ENCODE measurements around the gene SRGAP3. TPM values are rescaled to one million over a fixed set of nuclear protein-coding genes. Genes with fewer than 3 reads are reported as not detected.
A peak's percentile ranks its signal among the peaks of the same experiment; 100 is the strongest.

The SRGAP3 gene
- total and polyA plus RNA-seq, 8 donors: 0.31 to 31.7 (median 5.8) TPM

DNA sequence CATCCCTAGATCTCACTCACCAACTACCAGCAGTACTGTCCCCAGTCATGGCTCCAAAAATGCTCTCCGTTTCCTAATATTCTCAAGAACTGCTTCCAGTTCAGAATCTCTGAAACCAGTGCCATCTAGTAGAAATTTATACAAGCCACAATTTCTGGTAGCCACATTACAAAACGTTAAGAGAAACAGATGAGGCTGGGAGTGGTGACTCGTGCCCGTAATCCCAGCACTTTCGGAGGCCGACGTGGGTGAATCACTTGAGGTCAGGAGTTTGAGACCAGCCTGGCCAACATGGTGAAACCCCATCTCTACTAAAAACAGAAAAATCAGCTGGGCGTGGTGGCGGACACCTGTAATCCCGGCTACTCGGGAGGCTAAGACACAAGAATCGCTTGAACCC is 207.8 kb downstream of the SRGAP3 start:
- TF ChIP-seq EP300 (IDR thresholded peaks at IDR 0.05): no peak
- TF ChIP-seq, protein P1, sequence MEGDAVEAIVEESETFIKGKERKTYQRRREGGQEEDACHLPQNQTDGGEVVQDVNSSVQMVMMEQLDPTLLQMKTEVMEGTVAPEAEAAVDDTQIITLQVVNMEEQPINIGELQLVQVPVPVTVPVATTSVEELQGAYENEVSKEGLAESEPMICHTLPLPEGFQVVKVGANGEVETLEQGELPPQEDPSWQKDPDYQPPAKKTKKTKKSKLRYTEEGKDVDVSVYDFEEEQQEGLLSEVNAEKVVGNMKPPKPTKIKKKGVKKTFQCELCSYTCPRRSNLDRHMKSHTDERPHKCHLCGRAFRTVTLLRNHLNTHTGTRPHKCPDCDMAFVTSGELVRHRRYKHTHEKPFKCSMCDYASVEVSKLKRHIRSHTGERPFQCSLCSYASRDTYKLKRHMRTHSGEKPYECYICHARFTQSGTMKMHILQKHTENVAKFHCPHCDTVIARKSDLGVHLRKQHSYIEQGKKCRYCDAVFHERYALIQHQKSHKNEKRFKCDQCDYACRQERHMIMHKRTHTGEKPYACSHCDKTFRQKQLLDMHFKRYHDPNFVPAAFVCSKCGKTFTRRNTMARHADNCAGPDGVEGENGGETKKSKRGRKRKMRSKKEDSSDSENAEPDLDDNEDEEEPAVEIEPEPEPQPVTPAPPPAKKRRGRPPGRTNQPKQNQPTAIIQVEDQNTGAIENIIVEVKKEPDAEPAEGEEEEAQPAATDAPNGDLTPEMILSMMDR (IDR thresholded peaks at IDR 0.05): no peak
- no peak for TF ChIP-seq POLR2AphosphoS5 (IDR thresholded peaks at IDR 0.05)
- no peak for TF ChIP-seq POLR2A (IDR thresholded peaks at IDR 0.05)

DNA sequence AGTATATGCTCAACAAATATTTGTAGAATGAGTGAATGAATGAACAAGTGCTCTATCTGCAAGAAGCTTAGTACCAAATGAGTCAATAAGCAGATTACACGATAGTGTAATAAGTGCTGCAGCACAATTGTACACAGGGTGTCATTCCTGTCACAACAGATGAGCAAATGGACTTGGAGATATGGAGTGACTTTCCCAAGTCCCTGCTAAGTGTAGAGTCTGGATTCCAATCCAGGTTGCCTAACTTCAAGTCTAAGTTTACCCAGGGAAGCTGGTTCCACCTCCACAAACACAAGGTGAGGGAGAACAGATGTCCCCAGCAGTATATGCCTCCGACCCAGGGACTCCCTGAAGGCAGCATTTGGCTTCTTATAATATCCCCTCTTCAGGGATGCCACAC is 208.4 kb downstream of the SRGAP3 start:
- Histone ChIP-seq H3K4me3 (no peak overlapping the region), H3K36me3 (no peaks in the 10 kb centered on the region), H3K27ac (no peak overlapping the region), H3K4me1 (peaks cover 0 to 19% (median 13%) of the 10 kb centered on the region in 4 donors), H3K27me3 (no peaks in the 10 kb centered on the region), H3K9me3 (no peaks in the 10 kb centered on the region)
- DNase-seq: no peak
- intact Hi-C loops (cut with DNase I; ENCODE audit: low total_unique reads): no loop called here
- TF ChIP-seq POLR2AphosphoS5 (IDR thresholded peaks at IDR 0.05) (no peak), POLR2A (IDR thresholded peaks at IDR 0.05) (no peak)
- TF ChIP-seq, protein P1 (IDR thresholded peaks at IDR 0.05): no peak
- WGBS, 5 donors: 57 to 74% (median 60%) methylated on average over 2 of the region's 2 CpGs

More for the DNA sequence above, 207.8 kb downstream of the SRGAP3 start:
- intact Hi-C loops (cut with DNase I; ENCODE audit: low total_unique reads): no loop called here
- peaks cover 0 to 13% (median 9%) of the 10 kb centered on the region in 4 donors for H3K4me1 ChIP-seq
- 90 to 96% (median 94%) methylated on average over 12 of the region's 12 CpGs for WGBS, 5 donors
- no peak overlapping the region for H3K27ac ChIP-seq
- no peaks in the 10 kb centered on the region for H3K27me3 ChIP-seq
- peaks cover 0 to 4% (median 0%) of the 10 kb centered on the region in 4 donors for H3K36me3 ChIP-seq
- H3K9me3 ChIP-seq: no peaks in the 10 kb centered on the region
- no peak overlapping the region for H3K4me3 ChIP-seq
- no peak for DNase-seq

DNA sequence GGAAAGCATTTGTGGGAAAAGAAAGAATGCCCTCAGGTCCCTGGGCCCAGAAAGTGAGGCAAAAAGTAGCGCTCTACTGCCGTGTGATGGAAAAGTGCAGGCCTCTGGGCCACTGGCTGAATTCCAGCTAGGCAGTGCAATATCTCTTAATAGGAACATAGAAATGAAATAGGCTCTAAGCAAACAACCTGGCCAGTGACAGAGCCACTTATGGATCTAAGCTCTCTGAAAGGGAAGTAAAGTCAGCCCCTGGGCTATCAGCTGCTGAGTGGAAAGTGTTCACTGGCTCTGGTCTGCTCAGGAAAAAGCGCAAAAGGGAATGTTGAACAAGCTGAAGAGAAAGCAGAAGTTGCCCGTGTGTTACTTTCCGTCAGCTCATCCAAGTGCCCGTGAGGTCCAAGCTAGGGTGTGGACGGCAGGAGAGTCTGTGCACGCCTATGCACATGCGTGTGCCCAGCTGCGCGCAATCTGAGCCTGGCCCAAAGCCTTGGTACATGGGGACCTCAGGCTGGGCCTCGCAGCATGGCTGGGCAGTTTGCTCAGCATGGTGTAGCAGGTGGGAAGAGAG is 212.2 kb downstream of the SRGAP3 start:
- no peak overlapping the region for H3K4me3 ChIP-seq
- TF ChIP-seq POLR2A (IDR thresholded peaks at IDR 0.05): no peak
- TF ChIP-seq, protein P1 (IDR thresholded peaks at IDR 0.05): no peak
- TF ChIP-seq POLR2AphosphoS5 (IDR thresholded peaks at IDR 0.05): no peak
- no peak for TF ChIP-seq EP300 (IDR thresholded peaks at IDR 0.05)
- H3K27ac ChIP-seq: peak overlapping the region in 3 of 5 donors; percentile 17 to 43 (median 35)
- no peaks in the 10 kb centered on the region for H3K9me3 ChIP-seq
- 64 to 85% (median 77%) methylated on average over 9 to 12 of the region's 12 CpGs for WGBS, 5 donors
- no peaks in the 10 kb centered on the region for H3K36me3 ChIP-seq
- H3K27me3 ChIP-seq: no peaks in the 10 kb centered on the region
- peak in 1 of 2 donors; percentile 50 for DNase-seq
- peaks cover 0 to 19% (median 13%) of the 10 kb centered on the region in 4 donors for H3K4me1 ChIP-seq
- intact Hi-C loops (cut with DNase I; ENCODE audit: low total_unique reads): no loop called here

DNA sequence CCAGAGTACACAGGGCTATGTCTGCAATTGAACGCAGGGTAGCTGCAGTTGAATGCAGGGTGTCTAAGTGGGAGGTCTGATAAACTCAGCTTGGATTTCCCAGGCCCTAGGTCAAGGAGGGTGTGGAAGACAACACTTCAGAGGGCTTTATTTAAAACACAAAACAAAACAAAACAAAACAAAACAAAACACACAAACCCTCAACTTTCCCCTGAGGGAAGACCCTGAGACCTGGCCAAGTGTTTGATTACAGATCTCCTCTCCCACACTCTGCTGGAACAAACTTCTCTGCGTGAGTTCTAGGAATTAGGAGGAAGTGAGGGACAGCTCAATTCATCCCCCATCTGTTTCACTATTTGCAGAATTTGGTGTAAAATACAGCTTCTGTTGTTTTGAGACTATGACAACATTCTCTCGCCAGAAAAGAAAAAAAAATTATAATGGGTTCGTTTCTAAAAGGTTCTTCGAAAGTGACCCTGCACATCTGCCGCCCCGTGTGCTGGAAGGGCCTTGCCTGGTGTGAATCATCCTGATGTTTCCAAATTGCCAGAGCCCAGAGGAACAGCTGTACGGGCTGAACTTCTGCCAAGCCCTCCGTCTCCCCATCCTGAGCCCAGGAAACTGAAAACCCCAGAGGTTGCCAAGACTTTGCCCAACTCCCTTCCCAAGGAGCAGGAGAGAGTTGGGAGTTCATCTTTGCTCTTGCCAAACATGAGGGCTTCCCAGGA is 212.9 kb downstream of the SRGAP3 start:
- no peaks in the 10 kb centered on the region for H3K27me3 ChIP-seq
- no peaks in the 10 kb centered on the region for H3K36me3 ChIP-seq
- 41 to 69% (median 50%) methylated on average over 9 of the region's 9 CpGs for WGBS, 5 donors
- no peaks in the 10 kb centered on the region for H3K9me3 ChIP-seq
- intact Hi-C loops (cut with DNase I; ENCODE audit: low total_unique reads): no loop called here
- H3K27ac ChIP-seq: peak overlapping the region in 3 of 5 donors; percentile 17 to 43 (median 35)
- DNase-seq: peak; percentile 45 to 77
- TF ChIP-seq POLR2A (IDR thresholded peaks at IDR 0.05) (no peak), EP300 (IDR thresholded peaks at IDR 0.05) (no peak), POLR2AphosphoS5 (IDR thresholded peaks at IDR 0.05) (peak in 1 of 3 donors; percentile 17)
- TF ChIP-seq, protein P1 (IDR thresholded peaks at IDR 0.05): no peak
- H3K4me1 ChIP-seq: peaks cover 0 to 19% (median 13%) of the 10 kb centered on the region in 4 donors
- H3K4me3 ChIP-seq: no peak overlapping the region
